ENCODE results near the gene RASGRF2.

RASGRF2 gene

DNA sequence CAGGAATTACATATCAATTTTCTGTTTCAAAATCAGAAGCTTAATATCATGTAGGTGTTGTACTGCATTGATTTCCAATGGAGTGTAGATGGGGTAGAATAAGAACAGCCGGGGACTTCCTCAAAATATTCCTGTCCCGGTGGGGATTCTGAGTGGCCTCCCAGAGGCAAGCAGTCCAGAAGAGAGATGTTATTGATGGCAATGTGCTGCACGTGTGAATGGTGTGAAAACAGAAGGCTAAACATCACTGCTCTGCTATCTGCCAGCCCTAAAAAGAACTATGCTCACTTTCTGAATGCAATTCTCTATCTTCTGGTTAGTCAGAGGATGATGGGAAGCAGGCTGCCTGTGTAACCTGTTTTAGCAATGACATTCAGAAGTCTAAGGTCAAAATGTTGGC, 181.9 kb downstream of the RASGRF2 start:
- no peak for DNase-seq

DNA sequence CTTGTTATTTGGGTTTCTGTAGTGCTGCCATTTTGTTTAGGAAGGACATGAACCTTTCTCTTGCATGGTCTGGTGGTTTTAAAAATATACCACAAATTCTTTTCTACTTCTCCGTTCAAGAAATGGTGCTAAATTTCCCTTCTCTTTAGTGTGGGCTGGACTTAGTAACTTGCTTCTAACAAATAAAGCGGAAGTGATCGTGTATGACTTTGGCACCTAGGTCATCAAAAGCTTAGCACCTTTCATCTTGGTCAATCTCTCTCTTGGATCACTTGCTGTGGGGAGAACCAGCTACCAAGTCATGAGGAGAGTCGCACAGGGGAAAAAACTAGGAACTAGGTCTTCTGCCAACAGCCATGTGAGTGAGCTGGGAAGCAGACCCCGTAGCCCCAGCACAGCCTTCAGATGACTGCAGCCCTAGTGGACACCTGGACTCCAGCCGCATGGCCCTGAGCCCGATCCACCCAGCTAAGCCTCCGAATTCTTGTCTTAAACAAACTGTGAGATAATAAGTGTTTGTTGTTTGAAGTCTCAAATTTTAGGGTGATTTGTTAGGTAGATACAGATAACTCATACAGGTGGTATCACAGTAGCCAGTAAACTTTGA, 185.3 kb downstream of the RASGRF2 start:
- no peak for DNase-seq

DNA sequence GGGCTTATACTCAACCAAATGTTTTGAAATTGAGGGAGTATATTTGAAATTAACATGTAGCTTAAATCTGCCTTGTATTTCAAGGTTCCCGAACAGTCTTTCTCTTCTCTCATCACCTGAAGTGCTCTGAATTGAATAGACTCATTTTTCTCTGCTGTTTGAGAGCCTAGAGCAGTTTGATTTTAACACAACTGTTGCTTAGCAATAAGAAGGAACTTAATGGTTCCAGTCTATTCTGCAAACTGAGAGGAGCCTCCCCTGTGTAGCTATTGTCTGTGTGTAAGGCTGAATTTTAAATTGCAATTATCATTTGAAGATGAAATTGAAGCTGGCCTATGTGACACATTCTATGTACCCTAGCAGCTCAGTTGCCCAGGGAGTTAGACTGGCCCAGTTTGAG, 185.9 kb downstream of the RASGRF2 start:
- no peak for DNase-seq

DNA sequence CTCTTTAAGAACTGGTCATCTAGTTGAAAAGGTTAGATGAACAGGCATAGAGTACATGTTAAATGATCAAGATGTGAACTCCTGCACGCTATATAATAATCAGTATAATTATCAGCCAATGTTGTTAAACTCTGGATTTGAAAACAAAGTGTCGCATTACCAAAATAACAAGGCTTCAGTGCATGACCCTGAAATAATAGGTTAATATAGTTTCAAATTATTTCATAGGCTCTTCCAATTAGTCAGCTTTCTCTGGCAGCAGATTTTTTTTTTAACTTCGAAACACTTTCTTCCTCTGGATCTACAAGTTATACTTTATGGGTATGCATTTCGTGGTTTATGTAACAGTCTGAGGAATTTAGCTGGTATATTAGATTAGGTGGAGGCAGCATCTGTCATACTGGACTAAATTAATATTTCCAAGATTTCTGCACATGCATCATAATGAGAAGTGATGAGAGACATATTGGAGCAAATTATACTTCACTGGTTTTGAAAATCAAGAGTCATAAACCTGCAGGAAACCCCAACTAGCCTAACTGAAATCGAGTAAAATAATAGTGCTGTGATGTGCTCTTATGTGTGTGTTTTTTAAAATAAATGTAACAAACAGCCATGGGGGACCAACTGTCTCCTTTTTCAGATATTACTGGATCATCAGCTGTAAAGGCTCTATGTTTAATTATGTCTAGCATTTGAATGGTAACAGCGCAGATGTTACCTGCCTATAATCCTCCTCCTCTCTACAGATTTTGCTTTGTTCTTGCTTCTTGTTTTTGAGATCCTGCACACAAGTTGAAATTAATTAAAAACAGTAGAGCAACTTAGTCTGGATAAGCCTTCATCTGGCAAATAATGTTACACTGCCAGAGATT, 187.1 kb downstream of the RASGRF2 start:
- no peak for DNase-seq

DNA sequence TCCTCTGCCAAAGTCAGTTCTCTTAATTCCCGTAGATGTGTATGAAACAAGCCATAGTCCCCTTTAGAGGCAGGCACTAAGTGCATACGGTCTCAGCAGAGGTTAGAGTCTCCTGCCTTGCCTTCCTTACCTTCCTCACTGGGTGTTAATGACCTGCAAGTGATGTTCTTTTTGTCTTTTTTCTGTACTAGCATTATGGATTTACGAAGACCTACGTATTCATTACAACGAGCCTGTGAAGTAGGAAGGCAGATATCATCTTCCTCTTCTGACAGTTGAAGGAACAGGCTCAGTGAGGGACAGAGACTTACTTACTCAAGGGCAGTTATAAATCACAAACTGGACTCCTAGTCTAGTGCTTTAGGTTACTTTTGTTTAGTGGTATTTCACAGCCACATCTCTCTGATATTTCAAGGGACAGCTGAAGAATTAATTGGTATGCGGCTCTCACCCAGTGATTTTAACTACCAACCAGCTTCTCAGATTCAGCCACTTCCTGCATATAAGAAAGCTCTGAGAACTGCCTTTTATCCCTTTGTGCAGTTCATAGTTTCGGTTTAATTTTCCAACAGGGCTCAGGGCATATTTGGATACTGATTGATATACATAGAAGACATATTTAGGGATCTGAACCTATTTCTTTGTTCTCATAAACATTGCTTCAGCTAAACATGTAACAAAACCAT, 187.9 kb downstream of the RASGRF2 start:
- DNase-seq = no peak

DNA sequence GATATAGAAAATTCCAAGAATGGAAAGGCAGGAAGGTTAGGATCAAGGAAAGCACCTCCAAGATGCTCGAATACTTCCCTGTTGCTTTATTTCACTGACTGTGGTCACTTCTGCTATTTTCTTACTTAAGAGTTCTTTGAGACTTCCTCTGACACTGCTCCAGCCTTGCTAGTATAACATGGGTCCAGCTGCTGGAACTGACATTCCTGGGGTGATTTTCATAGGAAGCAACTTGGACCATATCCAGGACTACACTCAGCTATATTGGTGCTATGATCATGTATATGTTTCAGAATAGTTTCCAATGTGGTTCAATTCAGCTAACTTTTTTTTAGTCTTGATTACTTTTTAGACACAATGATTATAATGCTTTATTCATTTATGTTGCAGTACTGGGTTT, 191.4 kb downstream of the RASGRF2 start:
- no peak for DNase-seq

DNA sequence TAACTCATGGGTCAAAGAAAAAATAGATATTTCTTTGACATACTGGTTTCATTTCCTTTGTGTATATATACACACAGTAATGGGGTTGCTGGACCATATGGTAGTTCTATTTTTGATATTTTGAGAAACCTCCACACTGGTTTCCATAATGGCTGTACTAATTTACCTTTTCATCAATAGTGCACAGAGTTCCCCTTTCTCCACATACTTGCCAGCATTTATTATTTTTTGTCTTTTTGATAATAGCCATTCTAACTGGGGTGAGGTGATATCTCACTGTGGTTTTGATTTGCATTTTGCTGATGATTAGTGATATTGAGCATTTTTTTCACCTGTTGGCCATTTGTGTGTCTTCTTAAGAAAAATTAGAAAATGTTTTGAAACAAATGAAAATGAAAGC, 194.6 kb downstream of the RASGRF2 start:
- no peak for DNase-seq

DNA sequence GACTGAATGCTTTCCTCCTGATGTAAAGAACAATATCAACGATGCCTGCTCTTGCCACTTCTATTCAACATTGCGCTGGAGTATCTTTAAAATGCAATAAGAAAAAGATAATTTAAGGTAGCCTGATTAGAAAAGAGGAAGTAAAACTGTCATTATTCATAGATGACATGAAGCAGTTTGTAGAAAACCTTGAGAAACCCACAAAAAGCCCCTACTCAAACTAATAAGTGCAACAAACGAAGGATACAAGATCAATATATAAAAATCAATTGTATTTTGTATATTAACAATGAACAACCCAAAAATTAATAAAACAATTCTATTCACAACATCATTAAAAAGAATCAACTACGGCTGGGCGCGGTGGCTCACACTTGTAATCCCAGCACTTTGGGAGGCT, 196.6 kb downstream of the RASGRF2 start:
- no peak for DNase-seq

DNA sequence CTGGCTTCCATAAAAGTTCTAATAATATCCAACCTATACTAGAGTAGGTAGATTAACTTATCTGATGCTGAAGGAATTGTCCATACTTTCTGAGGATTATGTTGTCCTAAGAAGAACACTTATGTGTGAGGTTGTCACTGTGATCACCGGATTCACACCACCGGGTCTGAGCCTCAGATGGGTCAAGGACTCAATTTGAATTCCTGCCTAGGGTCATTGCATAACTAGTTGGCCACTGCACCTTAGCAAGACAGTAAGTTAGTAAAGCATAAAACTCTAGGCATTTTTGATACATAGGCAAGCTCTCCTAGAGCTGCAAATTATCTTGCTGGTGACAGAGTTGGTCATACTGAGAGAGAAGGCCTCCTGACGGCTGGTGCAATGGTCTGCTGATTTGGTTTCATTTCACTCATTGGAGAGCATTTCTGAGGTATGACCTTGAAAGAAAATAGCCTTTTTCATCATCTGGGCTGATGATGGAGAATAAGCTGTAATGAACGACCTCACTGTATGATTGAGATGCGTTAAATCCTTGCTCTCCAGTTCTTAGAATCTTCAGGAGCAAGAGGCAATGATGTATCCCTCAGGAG, 200.9 kb downstream of the RASGRF2 start:
- no peak for DNase-seq

DNA sequence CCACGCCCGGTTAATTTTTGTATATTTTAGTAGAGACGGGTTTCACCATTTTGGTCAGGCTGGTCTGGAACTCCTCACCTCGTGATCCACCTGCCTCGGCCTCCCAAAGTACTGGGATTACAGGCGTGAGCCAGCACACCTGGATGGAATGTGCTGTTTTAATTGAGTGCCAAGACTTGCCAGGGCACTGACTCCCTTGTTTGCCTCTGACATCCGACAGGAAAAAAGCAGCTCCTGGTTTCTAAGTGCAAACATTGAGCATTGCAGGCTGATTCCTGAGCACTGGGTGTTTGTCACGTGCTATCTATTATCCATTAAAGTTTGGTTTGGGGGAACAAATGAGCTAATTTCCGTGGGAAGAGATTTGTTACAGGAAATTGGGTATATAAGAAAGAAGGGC, 202.3 kb downstream of the RASGRF2 start:
- no peak for DNase-seq

DNA sequence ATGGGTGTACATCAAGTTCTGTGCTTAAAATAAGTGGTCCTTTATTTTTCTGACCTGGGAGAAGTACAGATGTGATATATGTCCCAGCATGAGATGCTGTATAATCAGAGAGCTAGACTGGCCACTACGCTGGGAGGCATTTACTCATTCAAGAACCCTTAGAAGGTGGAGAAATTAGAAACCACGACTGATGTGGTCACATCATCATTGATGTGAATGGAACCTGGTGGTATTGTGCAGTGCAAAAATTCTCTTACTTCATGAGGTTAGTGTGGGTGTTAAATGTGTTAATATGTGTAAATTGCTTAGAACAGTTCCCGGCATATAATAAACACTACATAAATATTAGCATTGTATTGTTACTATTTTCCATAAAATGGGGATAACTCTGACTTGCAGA, 203.5 kb downstream of the RASGRF2 start:
- DNase-seq = no peak

DNA sequence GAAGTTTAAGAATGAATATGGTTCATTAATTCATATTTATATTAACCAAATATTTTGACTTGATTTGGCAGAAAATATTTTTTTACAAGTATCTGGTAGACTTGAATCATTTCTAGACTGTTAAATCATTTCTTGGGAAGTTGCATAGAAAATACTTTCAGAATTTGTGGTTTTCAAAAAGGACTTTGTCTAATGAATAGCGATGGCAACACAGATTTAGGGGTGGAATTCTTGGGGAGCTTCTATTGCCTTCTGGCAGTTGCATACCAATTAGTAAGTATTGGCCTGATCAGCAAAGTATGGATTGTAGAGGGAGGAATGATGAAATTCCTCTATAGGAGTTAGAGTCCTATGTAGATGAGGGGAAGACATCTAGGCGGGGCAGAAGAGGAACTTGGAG, 204.3 kb downstream of the RASGRF2 start:
- DNase-seq = no peak

DNA sequence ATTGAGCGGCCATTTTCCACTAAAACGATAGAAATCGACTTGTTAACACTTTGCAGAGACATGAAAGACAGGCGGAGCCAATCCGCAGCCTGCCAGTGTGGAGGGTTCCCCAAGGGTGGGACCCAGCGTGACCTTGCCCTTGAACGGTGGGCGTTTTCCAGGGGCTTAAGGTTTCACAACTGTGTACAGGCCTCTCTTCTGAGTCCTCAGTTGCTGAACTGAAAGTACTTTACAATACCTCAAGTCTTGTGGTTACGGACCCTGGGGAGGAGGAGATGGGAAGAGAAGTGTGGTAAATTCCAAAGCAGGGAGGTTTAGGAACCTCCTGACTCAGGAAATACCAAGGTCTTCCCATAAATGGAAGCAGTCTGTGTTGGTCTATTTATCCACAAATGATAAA, 204.8 kb downstream of the RASGRF2 start:
- no peak for DNase-seq

DNA sequence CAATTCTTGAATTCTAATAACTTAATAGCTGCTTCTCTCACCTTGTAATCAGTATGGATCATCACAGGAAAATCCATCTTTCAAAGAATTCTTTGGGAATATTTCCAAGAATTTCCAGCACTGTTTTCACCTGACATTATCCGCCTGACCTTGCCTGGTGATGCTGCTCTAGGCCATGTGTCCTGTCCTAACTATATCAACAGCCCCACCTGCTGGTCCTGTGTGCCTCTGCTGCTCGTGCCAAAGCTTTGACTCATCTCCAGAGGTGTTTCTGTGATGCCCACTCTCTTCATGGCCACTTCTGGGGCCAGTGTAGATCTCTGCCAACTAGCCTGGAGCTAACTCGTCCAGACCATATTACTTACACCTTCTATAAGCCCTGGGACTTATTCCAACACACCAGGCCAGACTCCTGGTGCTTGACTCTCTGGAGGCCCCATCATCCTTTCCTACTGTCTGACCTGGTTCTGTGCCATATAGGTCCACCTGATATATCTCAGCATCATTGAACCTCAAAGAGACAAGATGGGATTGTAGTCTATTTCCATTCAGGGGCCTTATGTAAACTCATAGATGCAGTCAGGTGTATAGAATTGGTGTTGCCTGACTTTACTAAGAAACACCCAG, 205.4 kb downstream of the RASGRF2 start:
- DNase-seq = peak; percentile 72

DNA sequence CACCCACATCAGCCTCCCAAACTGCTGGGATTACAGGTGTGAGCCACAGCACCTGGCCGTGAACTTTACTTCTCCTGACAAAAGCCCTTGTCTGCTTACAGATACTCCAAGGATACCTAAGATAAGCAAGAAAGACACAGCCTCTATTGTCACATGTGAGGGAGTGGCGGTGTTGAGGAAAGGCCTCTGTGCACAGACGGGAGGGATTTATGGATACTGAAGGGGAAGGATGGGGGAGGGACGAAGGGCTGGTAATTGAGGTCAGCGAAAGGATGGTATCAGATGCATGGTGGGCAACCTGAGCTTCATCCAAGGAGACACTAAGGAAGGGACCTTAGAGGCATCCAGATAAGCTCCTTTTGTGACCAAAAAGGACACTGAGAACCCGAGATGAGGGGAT, 206.3 kb downstream of the RASGRF2 start:
- DNase-seq = no peak

DNA sequence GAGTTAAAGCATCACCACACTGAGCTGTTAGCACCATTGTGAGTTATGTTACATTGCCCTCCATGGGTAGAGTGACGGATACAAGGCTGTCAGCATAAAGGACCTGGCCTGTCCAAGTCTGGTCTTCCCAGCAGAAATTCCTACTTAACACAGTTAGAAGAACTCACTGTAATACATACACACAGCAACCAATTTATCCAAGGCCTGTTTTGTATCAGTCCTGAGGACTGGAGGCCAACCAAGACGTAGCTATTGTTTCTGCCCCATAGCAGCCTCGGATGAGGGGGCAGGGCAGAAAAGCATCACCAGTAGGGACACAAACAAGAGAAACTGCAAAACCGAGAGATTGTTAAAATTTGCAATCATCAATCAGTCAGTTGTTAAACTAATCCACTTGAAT, 206.9 kb downstream of the RASGRF2 start:
- DNase-seq = no peak

DNA sequence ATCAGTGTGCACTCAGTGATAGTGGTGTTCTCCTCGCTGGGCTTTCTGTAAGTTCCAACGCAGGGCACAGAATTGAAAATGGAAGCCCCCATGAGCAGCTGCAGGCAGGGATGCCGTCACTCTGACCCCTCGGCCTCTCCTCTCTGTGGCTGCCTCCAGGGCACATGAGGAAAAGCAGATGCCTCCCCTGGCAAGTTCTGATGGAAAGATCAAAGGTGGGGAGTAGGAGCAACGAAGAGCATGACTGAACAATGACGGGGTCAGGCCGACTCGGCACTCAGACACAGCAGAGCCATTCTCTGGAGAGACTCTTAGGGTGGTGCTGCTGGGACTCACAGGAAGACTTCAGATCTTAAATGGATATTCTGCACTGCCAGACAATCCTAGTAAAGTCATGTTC, 207.4 kb downstream of the RASGRF2 start:
- no peak for DNase-seq

DNA sequence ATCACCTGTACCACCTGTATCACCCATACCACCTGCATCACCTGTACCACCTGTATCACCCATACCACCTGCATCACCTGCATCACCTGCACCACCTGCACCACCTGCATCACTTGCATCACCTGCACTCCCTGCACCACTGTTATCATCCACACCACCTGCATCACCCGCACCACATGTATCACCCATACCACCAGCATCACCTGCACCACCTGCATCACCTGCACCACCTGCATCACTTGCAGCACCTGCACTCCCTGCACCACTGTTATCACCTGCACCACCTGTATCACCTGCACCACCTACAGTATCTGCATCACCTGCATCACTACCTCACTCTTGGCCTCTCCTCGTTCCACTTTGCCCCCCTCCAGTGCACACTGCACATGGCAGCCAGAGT, 209.8 kb downstream of the RASGRF2 start:
- no peak for DNase-seq

DNA sequence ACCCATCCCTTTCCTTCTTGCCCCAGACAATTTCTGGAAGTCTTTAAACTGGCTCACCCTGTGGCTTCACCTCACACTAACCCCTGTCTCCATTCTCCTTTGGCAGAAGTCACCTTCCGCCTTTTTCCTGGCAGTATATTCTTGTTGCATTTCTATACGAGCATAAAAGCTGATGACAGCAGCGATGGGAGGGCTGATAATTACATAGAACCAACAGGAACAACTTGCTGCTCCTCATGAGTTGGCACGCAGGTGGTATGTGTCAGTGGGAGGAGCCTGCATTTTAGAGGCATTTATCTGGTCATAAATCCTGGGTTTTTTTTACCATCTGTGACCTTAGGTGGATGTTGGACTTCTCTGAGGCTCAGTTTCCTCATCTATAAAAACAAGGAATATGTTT, 211.6 kb downstream of the RASGRF2 start:
- no peak for DNase-seq

DNA sequence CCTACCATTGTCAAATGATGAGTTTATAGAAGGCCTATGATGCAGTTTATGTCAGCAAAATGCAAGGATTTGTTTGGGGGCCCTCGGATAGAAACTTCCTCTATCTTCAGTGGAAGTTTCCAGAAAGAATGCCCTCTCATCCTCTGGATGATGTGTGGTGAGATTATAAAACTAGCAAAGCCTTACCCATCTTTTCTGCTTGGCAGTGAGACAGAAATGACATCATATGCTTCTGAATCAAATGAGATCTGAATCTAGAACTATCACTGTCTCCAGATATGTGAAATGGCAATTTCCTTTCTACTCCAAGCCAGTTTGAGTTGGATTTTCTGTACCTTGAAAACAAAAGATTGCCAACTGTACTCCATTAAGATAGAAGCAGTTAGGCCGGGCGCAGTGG, 212.5 kb downstream of the RASGRF2 start:
- DNase-seq = no peak

DNA sequence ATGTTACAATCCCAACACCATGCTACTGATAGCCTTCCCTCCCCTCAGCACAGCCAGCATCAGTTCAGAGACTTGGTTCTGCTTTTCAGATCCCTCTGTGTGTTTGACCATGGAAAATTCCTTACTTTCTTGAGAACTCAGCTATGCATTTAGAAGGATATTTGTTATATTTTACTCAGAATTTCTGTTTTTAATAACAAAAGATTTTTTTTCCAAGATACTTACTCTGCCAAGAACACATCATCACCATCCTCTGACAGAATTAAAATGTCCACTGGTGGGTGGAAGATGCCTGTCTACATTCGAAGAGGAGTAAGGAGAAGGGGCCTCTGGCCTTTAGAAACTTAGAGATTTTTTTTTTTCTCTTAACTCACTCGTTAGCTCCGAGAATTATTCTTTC, 216.9 kb downstream of the RASGRF2 start:
- no peak for DNase-seq

DNA sequence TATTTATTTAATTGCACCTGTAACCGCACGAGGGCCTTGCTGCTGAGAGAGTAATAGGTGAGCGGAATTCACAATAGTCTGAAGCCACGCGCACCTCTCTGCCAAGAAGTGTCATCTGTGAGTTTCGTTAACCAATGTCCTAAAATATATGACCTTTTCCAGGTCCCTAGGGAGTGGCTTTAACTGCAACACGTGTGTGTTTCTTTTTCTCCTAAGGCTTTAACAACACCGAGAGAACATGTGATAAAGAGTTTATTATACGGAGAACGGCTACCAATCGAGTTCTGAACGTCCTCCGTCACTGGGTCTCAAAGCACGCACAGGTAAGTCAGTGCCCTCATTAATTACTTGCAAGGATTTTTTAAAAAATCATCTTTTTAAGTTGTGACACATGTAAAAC, 219.8 kb downstream of the RASGRF2 start:
- no peak for DNase-seq

DNA sequence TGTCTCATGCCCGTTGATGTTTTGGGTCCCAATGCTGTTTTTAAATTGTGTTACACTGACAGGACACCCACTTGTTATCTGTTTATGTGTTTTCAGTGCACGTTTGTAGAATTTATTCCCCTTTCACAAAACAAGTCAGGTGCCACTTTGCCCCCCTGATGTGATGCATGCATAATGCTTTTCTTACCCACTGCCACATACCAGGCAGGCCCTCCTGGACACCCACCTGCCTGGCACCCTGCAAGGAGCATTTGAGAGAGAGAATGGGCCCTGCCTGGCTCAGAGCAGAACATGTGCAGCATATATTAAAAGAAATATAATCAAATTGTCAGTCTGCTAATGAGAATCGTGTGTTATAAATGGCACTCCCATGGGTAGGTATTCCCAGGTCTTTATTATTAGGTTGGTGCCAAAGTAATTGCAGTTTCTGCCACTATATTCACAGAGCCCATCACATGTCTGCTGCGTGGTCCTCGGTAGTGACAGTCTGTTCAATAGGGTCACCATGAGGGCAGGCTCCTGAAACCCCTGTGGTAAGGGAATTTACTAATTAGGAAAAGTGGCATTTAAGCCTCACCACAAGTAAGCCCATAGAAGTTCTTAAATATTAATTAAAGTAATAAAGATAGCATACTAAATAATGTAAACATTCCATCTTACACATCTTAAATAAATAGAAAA, 220.8 kb downstream of the RASGRF2 start:
- no peak for DNase-seq
